Fibroblast of skin of right quadriceps (primary cell): ENCODE measurements around the gene ZNF587B.
"Not testable (repeated sequence)": the region's sequence is repeated elsewhere in the genome, so short reads cannot be mapped to it uniquely, and the experiment has no call there.

Experiments used
- DNase-seq: peaks from one replicate; pipeline ENCODE4 v3.0.0-alpha.2; 2013

ZNF587B gene

GRCh38 chr19:57873883-57874799 lies 44.0 kb downstream of the ZNF587B start:
- DNase-seq = not testable (repeated sequence)

GRCh38 chr19:57886046-57886445 lies 55.9 kb downstream of the ZNF587B start:
- no peak for DNase-seq

GRCh38 chr19:57887195-57887941 lies 57.3 kb downstream of the ZNF587B start:
- DNase-seq = no peak

- no peak for DNase-seq
Observed at GRCh38 chr19:57888107-57888559, 58.0 kb downstream of the ZNF587B start.

GRCh38 chr19:57888560-57889231 lies 58.6 kb downstream of the ZNF587B start, which contains the start of gene ZNF814:
Gene ZNF814 (minus strand): TSS chr19:57889037. CDS start chr19:57888802, 235 bp downstream.
- peak; percentile 86 for DNase-seq

GRCh38 chr19:57890706-57891105 lies 60.6 kb downstream of the ZNF587B start:
- not testable (repeated sequence) for DNase-seq
